ENCODE measurements around the gene WNT7B. TPM values are rescaled to one million over a fixed set of nuclear protein-coding genes. Genes with fewer than 3 reads are reported as not detected.

The WNT7B gene
- polyA plus RNA-seq, 4 donors = 8.8 to 15.9 (median 10.8) TPM

DNA sequence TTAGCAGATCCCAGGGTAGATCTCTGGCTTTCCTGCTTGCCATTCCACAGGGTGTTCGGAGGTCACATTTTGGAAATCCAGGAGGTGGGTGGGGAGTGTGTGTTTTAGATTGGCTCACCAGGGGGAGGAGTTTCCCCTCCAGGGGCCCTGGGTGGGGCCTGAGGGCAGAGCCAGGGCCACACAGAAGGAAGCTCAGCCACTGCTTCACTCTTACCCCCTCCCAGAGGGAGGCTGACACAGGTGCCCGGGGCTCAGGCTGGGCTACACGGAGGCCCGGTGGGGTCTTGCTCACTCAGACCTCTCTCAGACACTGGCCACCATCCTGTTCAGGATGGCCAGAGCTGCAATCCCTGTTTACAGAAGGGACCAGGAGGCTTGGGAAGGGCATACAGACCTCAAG, 2.5 kb downstream of the WNT7B start:
- DNase-seq (ENCODE audit: low read depth in 4 of 4, low spot score in 2 of 4) = no peak

GRCh38 chr22:45972889-45973253, 4.1 kb downstream of the WNT7B start:
- DNase-seq (ENCODE audit: low read depth in 4 of 4, low spot score in 2 of 4) = no peak

GRCh38 chr22:45972091-45972888, 4.7 kb downstream of the WNT7B start:
- no peak for DNase-seq (ENCODE audit: low read depth in 4 of 4, low spot score in 2 of 4)

DNA sequence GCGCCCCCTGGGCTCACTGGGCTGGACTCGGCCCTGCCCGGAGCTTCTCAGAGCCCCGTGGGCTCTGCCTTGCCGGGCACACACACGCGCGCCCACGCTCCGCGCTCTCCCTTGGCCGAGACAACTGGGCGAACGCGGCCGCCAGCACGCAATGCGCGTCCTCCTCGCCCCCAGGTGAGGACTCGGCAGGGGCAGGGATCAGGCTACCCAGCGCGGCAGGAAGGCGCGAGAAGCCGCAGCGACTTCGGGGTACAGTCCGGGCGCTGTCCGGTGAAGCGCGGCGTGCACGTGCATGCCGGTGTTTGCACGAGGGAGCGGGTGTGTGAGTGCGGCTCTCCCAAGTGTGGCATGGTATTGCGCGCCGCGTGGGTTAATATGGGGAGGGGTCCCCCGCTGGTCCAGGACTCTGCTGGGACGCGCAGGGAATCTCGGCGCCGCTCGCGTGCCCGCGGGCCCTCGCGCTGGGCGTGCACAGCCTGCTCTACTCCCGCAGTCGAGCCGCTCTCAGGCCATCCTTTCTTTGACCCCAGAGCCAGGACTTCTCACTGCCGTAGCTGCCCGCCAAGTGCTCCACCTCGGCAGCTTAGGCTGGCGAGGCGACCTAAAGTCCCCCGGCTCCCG, 5.4 kb downstream of the WNT7B start:
- DNase-seq (ENCODE audit: low read depth in 4 of 4, low spot score in 2 of 4) = no peak

- DNase-seq (ENCODE audit: low read depth in 4 of 4, low spot score in 2 of 4) = no peak
Measured at GRCh38 chr22:45970705-45971407, 6.1 kb downstream of the WNT7B start.

DNA sequence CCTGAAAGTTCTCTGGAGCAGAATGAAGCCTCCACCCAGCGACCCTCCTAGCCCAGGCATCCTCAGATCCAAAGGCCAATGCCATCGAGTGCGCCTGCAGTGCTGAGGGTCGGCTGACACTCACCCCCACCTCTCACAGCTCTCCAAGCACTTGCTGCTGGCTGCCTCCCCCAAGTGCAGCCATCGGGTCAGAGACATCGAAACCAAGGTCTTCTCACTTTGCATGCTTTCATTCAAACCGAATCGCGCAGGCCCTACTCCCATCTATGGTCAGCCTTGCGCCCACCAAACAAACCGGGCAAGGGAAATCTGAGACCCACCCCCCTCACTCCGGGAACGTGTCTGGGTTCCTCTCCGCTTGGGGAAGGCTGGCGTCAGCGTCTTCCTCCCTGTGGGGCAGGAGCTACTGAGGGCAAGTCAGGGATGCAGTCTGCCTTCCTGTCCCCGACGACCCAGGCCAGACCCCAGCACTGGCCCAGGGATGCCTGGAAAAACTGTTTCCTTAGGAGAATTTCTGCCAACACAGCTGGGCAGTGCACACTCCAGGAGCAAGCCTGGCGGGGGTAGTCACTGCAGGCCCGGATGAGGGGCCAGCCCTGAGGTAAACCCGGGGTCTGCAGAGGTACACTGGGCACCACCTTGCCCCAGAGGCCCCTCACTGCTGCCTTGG, 7.0 kb downstream of the WNT7B start:
- DNase-seq (ENCODE audit: low read depth in 4 of 4, low spot score in 2 of 4) = no peak

DNA sequence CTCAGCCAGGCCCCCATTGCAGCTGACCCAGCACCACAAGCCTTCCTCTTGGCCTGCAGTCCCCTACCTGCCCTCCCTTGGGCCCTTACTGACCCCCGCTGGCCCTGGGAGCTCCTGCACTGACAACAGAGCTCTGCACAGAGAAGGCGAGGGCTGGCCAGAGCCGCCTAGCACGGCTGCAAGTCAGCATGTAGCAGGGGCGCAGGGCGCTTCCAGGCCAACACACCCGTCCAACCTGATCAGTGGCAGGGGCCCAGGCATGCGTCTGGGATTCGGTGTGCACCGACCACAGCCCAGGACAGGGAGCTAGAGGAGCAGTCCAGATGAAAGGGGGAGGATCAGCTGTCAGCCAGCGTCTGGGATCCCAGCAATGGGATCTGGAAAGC, 7.6 kb downstream of the WNT7B start:
- DNase-seq (ENCODE audit: low read depth in 4 of 4, low spot score in 2 of 4) = no peak

- DNase-seq (ENCODE audit: low read depth in 4 of 4, low spot score in 2 of 4) = no peak
Measured at GRCh38 chr22:45968751-45969413, 8.1 kb downstream of the WNT7B start.

GRCh38 chr22:45968003-45968650, 8.8 kb downstream of the WNT7B start:
- DNase-seq (ENCODE audit: low read depth in 4 of 4, low spot score in 2 of 4) = no peak

DNA sequence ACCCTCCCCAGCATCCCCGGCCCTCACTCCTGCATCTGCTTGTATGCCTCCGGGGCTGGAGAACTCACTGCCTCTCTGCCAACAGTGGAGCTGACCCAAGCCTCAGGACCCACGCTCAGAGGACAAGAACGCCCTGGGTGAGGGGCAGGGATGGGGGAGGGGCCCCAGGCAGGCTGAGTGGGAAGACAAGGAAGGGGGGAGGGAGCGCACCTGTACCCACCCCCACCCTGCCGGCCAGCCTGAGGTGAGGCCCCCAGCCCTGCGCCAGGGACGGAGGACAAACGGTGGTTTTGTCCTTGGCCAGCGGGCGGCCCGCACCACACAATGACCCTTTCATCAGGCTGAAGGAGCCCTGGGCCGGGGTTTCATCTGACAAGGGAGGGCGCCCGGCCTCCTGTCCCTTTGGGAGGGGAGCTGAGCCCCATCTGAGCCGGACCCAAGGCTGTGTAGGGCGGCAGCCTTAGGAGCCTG, 10.0 kb downstream of the WNT7B start:
- no peak for DNase-seq (ENCODE audit: low read depth in 4 of 4, low spot score in 2 of 4)

DNA sequence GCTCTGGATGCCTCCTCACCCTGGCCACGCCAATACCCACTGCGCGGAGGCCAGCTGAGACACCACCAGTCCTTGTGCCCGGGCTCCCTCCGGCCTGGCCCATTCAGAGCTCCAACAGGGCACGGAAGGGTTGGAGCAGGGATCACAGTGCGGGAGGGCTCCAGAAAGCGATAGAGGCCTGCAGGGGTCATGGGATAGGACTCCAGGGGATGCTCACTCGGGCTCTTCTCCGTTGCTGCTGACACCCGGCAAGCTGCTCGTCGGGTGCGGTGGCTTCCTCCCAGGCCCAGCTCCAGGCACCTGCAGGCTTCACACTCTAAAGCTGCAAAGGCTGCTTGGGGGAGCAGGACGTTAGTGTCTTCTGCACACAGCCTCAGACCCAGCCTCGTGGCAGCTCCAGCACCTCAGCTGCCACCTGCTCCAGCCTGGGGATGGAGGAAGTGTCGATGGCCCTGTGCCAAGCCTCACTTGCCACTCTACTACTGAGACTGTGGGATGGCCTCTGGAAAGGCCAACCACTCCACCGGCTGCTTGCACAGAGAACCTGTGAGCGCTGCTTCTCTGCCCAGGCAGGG, 10.6 kb downstream of the WNT7B start:
- DNase-seq (ENCODE audit: low read depth in 4 of 4, low spot score in 2 of 4) = no peak

DNA sequence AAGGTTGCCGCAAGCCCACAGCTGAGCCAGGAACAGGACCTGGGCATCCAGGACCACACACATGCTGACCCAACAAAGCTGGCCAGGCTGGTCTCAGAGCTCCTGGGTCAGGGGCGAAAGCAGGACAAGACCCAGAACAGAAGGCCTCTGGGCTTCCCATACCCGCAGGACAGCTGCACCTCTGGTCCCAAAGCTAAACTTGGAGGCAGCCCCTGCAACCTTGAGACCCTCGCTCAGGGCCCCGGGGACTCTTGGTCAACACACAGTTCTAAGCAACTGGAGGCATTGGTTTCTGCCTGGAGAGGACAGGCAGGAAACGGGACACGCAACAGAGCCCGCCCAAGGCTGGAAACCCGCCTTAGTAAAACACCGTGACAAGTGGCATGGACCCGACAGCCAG, 11.4 kb downstream of the WNT7B start:
- DNase-seq (ENCODE audit: low read depth in 4 of 4, low spot score in 2 of 4) = no peak

- DNase-seq (ENCODE audit: low read depth in 4 of 4, low spot score in 2 of 4) = no peak
Measured at GRCh38 chr22:45964926-45965527, 11.9 kb downstream of the WNT7B start.

GRCh38 chr22:45964372-45964771, 12.6 kb downstream of the WNT7B start:
- no peak for DNase-seq (ENCODE audit: low read depth in 4 of 4, low spot score in 2 of 4)

GRCh38 chr22:45963821-45964220, 13.1 kb downstream of the WNT7B start:
- DNase-seq (ENCODE audit: low read depth in 4 of 4, low spot score in 2 of 4) = no peak

DNA sequence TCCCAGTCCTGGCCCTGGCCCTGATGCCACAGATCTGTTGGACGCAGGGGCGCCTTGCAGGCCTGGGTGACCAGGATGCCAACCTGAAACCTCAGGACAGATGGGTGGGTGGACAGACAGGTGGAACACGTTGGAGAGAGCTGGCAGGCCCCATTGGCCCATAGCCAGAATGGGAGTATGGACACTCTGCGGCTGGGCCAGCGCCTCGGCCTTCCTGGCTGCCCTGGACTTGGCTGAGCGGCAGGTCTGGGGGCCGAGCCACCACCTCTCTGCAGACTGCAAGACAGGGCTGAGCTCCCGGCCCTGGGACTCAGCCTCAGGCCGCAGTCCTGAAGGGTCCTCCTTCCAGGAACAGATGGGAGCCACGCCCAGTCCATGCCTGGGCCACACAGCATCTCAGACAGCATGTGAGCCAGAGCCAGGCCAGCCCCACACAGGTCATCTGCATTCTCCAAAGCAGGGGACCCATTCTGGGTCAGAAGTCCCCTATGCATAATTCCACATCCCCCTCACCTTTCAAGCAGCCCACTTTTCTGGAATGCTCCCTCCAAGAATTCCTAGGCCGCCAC, 14.1 kb downstream of the WNT7B start:
- no peak for DNase-seq (ENCODE audit: low read depth in 4 of 4, low spot score in 2 of 4)

DNA sequence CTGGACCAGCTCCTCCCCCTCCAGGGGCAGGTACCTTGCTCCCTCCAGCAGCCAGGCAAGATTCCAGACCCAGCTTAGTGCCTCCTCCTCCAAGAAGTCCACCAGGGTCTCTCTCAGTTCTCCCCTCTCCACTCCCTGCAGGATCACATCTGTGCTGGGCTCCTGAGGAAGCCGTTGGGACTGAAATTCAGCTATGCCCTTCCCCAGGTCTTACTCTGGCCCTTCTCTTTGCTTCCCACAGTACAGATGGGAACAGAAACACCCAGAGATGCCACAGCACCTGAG, 14.6 kb downstream of the WNT7B start:
- no peak for DNase-seq (ENCODE audit: low read depth in 4 of 4, low spot score in 2 of 4)

- no peak for DNase-seq (ENCODE audit: low read depth in 4 of 4, low spot score in 2 of 4)
Measured at GRCh38 chr22:45961679-45962433, 15.1 kb downstream of the WNT7B start.

Data from left renal cortex interstitium (tissue), 4 donors.